Pancreas (tissue), 10 donors: ENCODE data around the gene OGFR. TPM values are rescaled to one million over a fixed set of nuclear protein-coding genes. Genes with fewer than 3 reads are reported as not detected.
A peak's percentile ranks its signal among the peaks of the same experiment; 100 is the strongest.

ENCODE experiments used
- ATAC-seq, 4 donors: fragments of 200-7000 bp; cut with Tn5 transposase; one replicate each; pipeline versions ENCODE4 v1.8.0 to v1.9.1; 2020; ENCODE audit warnings: mild to moderate bottlenecking in 4 of 4, moderate library complexity in 4 of 4
- DNase-seq, 6 donors: peaks; one replicate each; pipeline ENCODE4 v3.0.0-alpha.2; 2020
- FAIRE-seq: peaks from 2 replicates; lab custom pipeline; 2012; peaks lifted over from hg19 to GRCh38; lab: Jason Lieb, UNC
- H3K27ac ChIP-seq, 4 donors: fragments of 200-600 bp; sonication (generic); 1 replicate in 3 of 4; 2 replicates in 1 of 4; pipeline versions ENCODE4 v1.5.0 to v1.8.0; 2020
- H3K27me3 ChIP-seq, 4 donors: fragments of 200-600 bp; one replicate each; pipeline ENCODE4 v1.8.0; 2021
- H3K36me3 ChIP-seq, 3 donors: fragments of 200-600 bp; sonication (generic) in 1 of 3; one replicate each; pipeline versions ENCODE4 v1.5.0 to v1.8.0; 2020 to 2021
- H3K4me1 ChIP-seq, 3 donors: fragments of 200-600 bp; one replicate each; pipeline ENCODE4 v1.8.0; 2021
- H3K4me3 ChIP-seq, 4 donors: fragments of 200-600 bp; sonication (generic) in 2 of 4; one replicate each; pipeline versions ENCODE4 v1.5.0 to v1.8.0; 2020 to 2021
- H3K9me3 ChIP-seq, 4 donors: fragments of 200-600 bp; one replicate each; pipeline ENCODE4 v1.8.0; 2021
- CTCF ChIP-seq, 4 donors: fragments of 200-600 bp; sonication (generic) in 3 of 4; IDR thresholded peaks; one replicate each; pipeline versions ENCODE4 v1.5.0 to v1.8.0; 2021; ENCODE audit warnings: antibody characterized with exemption in 4 of 4
- whole genome bisulfite sequencing, 2 donors: extraction: QIAGEN DNeasy Blood & Tissue Kit; methylation state at CpG; one replicate each; pipeline ENCODE4 v1.1.7; 2013; 5-methylcytosine and 5-hydroxymethylcytosine counted together
- intact Hi-C, 3 donors: fragments of 100-400 bp; cut with DNase I; formaldehyde crosslinking; loops; one replicate each; pipeline versions ENCODE4 v1.11.1 to v1.14.2; 2022
- polyA plus RNA-seq, 2 donors: library from polyadenylated mRNA; stranded (reverse); fragments of 200-250 nt; gene quantifications; one replicate each; pipeline ENCODE4 v1.2.3, GENCODE V29; 2013
- total RNA-seq, 6 donors: library from RNA; stranded (reverse); fragmentation: NEBNext Ultra II Directional in 4 of 6; extraction: Animal tissue kit (Norgen Biotek cat#: 25700) in 4 of 6; gene quantifications; one replicate each; pipeline versions ENCODE4 v1.2.1 to v1.2.4, GENCODE V29; 2021 to 2023
- donor health status: healthy with polysubstance abuse.
- donor health status: DM: no; HTN: no; CAD: no; lungs with moderate emphysema.
- donor health status: DM: no; HTN: no; CAD: no.
- donor health status: control.
- donor health status: control.
- donor health status: Bipolar disorder and iron deficiency.
- donor health status: DM: yes; HTN: yes; CAD: no.
- donor health status: DM: no; HTN: no; CAD: no.
- donor health status: DM: no; HTN: no; CAD: no.
- donor health status: DM: yes; HTN: yes; CAD: no.

Gene OGFR
- total and polyA plus RNA-seq, 8 donors = 18.1 to 79.5 (median 23.0) TPM

GRCh38 chr20:62827311-62828038, 22.8 kb downstream of the OGFR start:
- FAIRE-seq = no peak
- no peak overlapping the region for H3K4me3 ChIP-seq
- 60 to 72% methylated on average over 29 of the region's 29 CpGs for WGBS, 2 donors
- intact Hi-C loops = no loop called here
- no peak for TF ChIP-seq CTCF (IDR thresholded peaks at IDR 0.05)
- peaks cover 0 to 7% (median 0%) of the 10 kb centered on the region in 3 donors for H3K4me1 ChIP-seq
- DNase-seq = peak in 3 of 6 donors; percentile 47 to 73 (median 59)
- no peaks in the 10 kb centered on the region for H3K9me3 ChIP-seq
- no peaks in the 10 kb centered on the region for H3K27me3 ChIP-seq
- ATAC-seq = no peak
- no peaks in the 10 kb centered on the region for H3K36me3 ChIP-seq
- H3K27ac ChIP-seq = no peak overlapping the region

- WGBS, 2 donors = 70 to 88% methylated on average over 9 of the region's 9 CpGs
- TF ChIP-seq CTCF (IDR thresholded peaks at IDR 0.05) = no peak
- ATAC-seq (no peak), DNase-seq (peak in 2 of 6 donors; percentile 18 to 39), FAIRE-seq (no peak)
- Histone ChIP-seq H3K36me3 (no peaks in the 10 kb centered on the region), H3K4me1 (peaks cover 0 to 7% (median 0%) of the 10 kb centered on the region in 3 donors), H3K9me3 (no peaks in the 10 kb centered on the region), H3K4me3 (no peak overlapping the region), H3K27me3 (no peaks in the 10 kb centered on the region), H3K27ac (no peak overlapping the region)
- intact Hi-C loops = no loop called here
Measured at GRCh38 chr20:62828051-62828450, 23.4 kb downstream of the OGFR start.

- Histone ChIP-seq H3K4me3 (no peak overlapping the region), H3K27me3 (no peaks in the 10 kb centered on the region), H3K4me1 (peaks cover 0 to 7% (median 0%) of the 10 kb centered on the region in 3 donors), H3K27ac (no peak overlapping the region), H3K36me3 (no peaks in the 10 kb centered on the region), H3K9me3 (no peaks in the 10 kb centered on the region)
- intact Hi-C loops = no loop called here
- DNase-seq (peak in 3 of 6 donors; percentile 27 to 66 (median 49)), ATAC-seq (no peak), FAIRE-seq (no peak)
- TF ChIP-seq CTCF (IDR thresholded peaks at IDR 0.05) = no peak
- WGBS, 2 donors = 75 to 87% methylated on average over 28 to 29 of the region's 29 CpGs
Measured at GRCh38 chr20:62828511-62829230, 24.0 kb downstream of the OGFR start.

- no peaks in the 10 kb centered on the region for H3K9me3 ChIP-seq
- no peak for FAIRE-seq
- 85 to 95% methylated on average over 28 to 32 of the region's 32 CpGs for WGBS, 2 donors
- H3K4me3 ChIP-seq = no peak overlapping the region
- peaks cover 0 to 2% (median 0%) of the 10 kb centered on the region in 3 donors for H3K4me1 ChIP-seq
- H3K36me3 ChIP-seq = no peaks in the 10 kb centered on the region
- intact Hi-C loops = no loop called here
- H3K27me3 ChIP-seq = no peaks in the 10 kb centered on the region
- DNase-seq = peak in 3 of 6 donors; percentile 28 to 68 (median 54)
- no peak overlapping the region for H3K27ac ChIP-seq
- no peak for TF ChIP-seq CTCF (IDR thresholded peaks at IDR 0.05)
- ATAC-seq = no peak
Measured at GRCh38 chr20:62829231-62830230, 24.9 kb downstream of the OGFR start.
